ENCODE measurements around the gene CD63.

CD63 gene

GRCh38 chr12:55738123-55739024 is 9.6 kb upstream of the CD63 start:
- DNase-seq = peak; percentile 58

GRCh38 chr12:55737581-55738122 is 8.8 kb upstream of the CD63 start:
- no peak for DNase-seq

- DNase-seq = peak; percentile 76
These were observed 8.2 kb upstream of the CD63 start for GRCh38 chr12:55736780-55737580.

- no peak for DNase-seq
These were observed 7.3 kb upstream of the CD63 start for GRCh38 chr12:55736076-55736475.

GRCh38 chr12:55734595-55734994 is 5.8 kb upstream of the CD63 start:
- DNase-seq = no peak

GRCh38 chr12:55733858-55734257 is 5.0 kb upstream of the CD63 start:
- DNase-seq = no peak

GRCh38 chr12:55733021-55733555 is 4.3 kb upstream of the CD63 start:
- no peak for DNase-seq

GRCh38 chr12:55732288-55732687 is 3.5 kb upstream of the CD63 start:
- DNase-seq = no peak

GRCh38 chr12:55729819-55730818 is 1.3 kb upstream of the CD63 start:
- DNase-seq = peak; percentile 22

- no peak for DNase-seq
These were observed 447 bp downstream of the CD63 start for GRCh38 chr12:55728186-55728938.

- DNase-seq = no peak
These were observed 1.1 kb downstream of the CD63 start for GRCh38 chr12:55727643-55728185.

- DNase-seq = no peak
These were observed 1.8 kb downstream of the CD63 start for GRCh38 chr12:55726971-55727370.

GRCh38 chr12:55725556-55725955 is 3.3 kb downstream of the CD63 start:
- no peak for DNase-seq

GRCh38 chr12:55724940-55725309 is 3.9 kb downstream of the CD63 start:
- no peak for DNase-seq

GRCh38 chr12:55724226-55724939 is 4.4 kb downstream of the CD63 start:
- DNase-seq = peak; percentile 18

GRCh38 chr12:55723516-55724225 is 5.1 kb downstream of the CD63 start:
- no peak for DNase-seq

GRCh38 chr12:55722948-55723347 is 5.9 kb downstream of the CD63 start:
- no peak for DNase-seq

GRCh38 chr12:55721601-55722213 is 7.1 kb downstream of the CD63 start:
- DNase-seq = no peak

GRCh38 chr12:55720894-55721444 is 7.8 kb downstream of the CD63 start:
- no peak for DNase-seq
